HEK293 (cell line): ENCODE results near the gene PEX16.

Experiments
- ZBTB44 ChIP-seq: fragments of 450-650 bp; IDR thresholded peaks from 2 replicates; pipeline ENCODE4 v1.5.1; 2018; ENCODE audit warnings: missing biosample characterization, mild to moderate bottlenecking, missing genetic modification characterization
- TF ChIP-seq, protein P1 (sequence below): fragments of 450-650 bp; formaldehyde crosslinking; IDR thresholded peaks from 2 replicates; pipeline ENCODE4 v1.5.1; 2016; ENCODE audit warnings: missing biosample characterization, missing genetic modification characterization, borderline replicate concordance

DNA sequence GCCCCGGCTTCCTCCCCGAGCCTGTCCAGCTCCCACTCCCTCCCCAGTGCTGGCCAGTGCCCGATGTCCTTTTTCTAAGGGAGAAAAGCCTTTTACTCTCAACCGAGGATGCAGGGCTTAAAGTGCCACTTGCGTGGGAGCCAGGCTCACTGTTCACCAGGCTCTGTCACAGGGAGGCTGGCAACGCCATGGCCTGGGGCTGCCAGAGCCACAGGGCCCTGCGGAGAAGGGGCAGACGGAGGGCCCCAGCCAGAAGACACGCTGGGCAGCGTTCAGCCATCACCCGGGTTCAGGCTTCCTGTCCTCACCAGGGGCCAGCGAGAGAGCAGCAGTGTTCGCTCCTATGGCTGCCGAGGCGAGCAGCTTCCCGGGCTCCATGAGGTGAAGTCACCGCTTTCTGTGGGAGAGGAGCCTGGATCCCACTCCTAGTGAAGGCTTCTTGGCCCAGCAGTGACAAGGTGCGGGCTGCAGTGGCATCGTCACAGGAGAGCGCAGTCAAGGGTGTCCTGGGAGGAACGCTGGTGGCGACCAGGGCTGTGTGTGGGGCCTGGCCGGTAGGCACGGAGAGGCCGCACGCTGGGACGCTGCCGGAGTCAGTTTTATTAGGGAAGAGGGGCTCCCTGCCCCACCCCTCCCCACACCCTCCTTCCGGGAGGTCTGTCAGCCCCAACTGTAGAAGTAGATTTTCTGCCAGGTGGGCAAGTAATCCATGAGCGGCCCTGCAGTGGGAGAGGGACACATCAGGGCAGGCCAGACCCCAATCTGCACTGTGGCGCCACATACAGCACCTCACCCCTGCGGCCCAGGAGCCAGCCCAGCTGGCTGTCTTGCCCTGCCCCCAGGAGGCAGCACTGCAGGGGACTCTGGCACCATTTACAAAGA lies 7.8 kb downstream of the PEX16 start:
- TF ChIP-seq, protein P1, sequence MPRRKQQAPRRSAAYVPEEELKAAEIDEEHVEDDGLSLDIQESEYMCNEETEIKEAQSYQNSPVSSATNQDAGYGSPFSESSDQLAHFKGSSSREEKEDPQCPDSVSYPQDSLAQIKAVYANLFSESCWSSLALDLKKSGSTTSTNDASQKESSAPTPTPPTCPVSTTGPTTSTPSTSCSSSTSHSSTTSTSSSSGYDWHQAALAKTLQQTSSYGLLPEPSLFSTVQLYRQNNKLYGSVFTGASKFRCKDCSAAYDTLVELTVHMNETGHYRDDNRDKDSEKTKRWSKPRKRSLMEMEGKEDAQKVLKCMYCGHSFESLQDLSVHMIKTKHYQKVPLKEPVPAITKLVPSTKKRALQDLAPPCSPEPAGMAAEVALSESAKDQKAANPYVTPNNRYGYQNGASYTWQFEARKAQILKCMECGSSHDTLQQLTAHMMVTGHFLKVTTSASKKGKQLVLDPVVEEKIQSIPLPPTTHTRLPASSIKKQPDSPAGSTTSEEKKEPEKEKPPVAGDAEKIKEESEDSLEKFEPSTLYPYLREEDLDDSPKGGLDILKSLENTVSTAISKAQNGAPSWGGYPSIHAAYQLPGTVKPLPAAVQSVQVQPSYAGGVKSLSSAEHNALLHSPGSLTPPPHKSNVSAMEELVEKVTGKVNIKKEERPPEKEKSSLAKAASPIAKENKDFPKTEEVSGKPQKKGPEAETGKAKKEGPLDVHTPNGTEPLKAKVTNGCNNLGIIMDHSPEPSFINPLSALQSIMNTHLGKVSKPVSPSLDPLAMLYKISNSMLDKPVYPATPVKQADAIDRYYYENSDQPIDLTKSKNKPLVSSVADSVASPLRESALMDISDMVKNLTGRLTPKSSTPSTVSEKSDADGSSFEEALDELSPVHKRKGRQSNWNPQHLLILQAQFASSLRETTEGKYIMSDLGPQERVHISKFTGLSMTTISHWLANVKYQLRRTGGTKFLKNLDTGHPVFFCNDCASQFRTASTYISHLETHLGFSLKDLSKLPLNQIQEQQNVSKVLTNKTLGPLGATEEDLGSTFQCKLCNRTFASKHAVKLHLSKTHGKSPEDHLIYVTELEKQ (tag by site-specific recombination), result no peak
- no peak for TF ChIP-seq ZBTB44 (tag by site-specific recombination)
